PC-9 (cell line): ENCODE data around the gene ENTPD3. TPM values are rescaled to one million over a fixed set of nuclear protein-coding genes. Genes with fewer than 3 reads are reported as not detected.

Experiments used
- BruUV-seq: library from RNA; stranded (reverse); fragments of 400-500 nt; replicated peaks from 2 replicates; lab custom pipeline; 2021; lab: Mats Ljungman, UMichigan
- CTCF ChIA-PET: fragments of 300-600 bp; sonication (Branson Sonifier 250); formaldehyde crosslinking; loops from one replicate; lab custom pipeline; 2022; ENCODE audit warnings: antibody characterized with exemption; lab: Charles Lee
- POLR2A ChIA-PET: fragments of 300-600 bp; sonication (Branson Sonifier 250); formaldehyde crosslinking; loops from one replicate; lab custom pipeline; 2022; ENCODE audit warnings: antibody characterized with exemption; ENCODE audit not compliant: unreplicated experiment; lab: Charles Lee
- DNase-seq, 2 experiments: peaks; one replicate each; pipeline versions ENCODE4 v3.0.0 to v3.0.0-alpha.2; 2015 to 2022; ENCODE audit warnings: mixed read lengths in 1 of 2
- H2AFZ ChIP-seq: fragments of 200-600 bp; sonication (generic); 2 replicates; pipeline ENCODE4 v1.8.1; 2017; ENCODE audit warnings: antibody characterized with exemption
- H3F3A ChIP-seq: fragments of 200-600 bp; sonication (generic); 2 replicates; pipeline ENCODE4 v1.8.1; 2017; ENCODE audit warnings: antibody characterized with exemption, mild to moderate bottlenecking, low read depth; ENCODE audit not compliant: insufficient read depth
- H3K27ac ChIP-seq: fragments of 200-600 bp; sonication (generic); 2 replicates; pipeline ENCODE4 v1.6.1; 2016; ENCODE audit warnings: mixed run types
- H3K27me3 ChIP-seq: fragments of 200-600 bp; sonication (generic); 2 replicates; pipeline ENCODE4 v1.6.1; 2016; ENCODE audit warnings: low read depth, mixed run types; ENCODE audit not compliant: insufficient read depth
- H3K36me3 ChIP-seq: fragments of 200-600 bp; sonication (generic); 2 replicates; pipeline ENCODE4 v1.6.1; 2016; ENCODE audit warnings: low read depth, mixed run types
- H3K4me1 ChIP-seq: fragments of 200-600 bp; sonication (generic); replicated peaks from 2 replicates; pipeline ENCODE4 v1.6.1; 2016; ENCODE audit warnings: mixed run types; ENCODE audit not compliant: insufficient read depth
- H3K4me2 ChIP-seq: fragments of 200-600 bp; sonication (generic); 2 replicates; pipeline ENCODE4 v1.6.1; 2017; ENCODE audit warnings: mixed run types
- H3K4me3 ChIP-seq: fragments of 200-600 bp; sonication (generic); 2 replicates; pipeline ENCODE4 v1.6.1; 2016; ENCODE audit warnings: mixed run types
- H3K79me2 ChIP-seq: fragments of 200-600 bp; sonication (generic); 2 replicates; pipeline ENCODE4 v1.6.1; 2017; ENCODE audit warnings: low read depth, mixed run types
- H3K9me2 ChIP-seq: fragments of 200-600 bp; sonication (generic); 2 replicates; pipeline ENCODE4 v1.8.1; 2017; ENCODE audit warnings: mild to moderate bottlenecking; ENCODE audit not compliant: insufficient read depth
- H3K9me3 ChIP-seq: fragments of 200-600 bp; sonication (generic); 2 replicates; pipeline ENCODE4 v1.8.1; 2016; ENCODE audit warnings: low read depth; ENCODE audit not compliant: insufficient read depth
- H4K20me1 ChIP-seq: fragments of 200-600 bp; sonication (generic); 2 replicates; pipeline ENCODE4 v1.8.1; 2017; ENCODE audit not compliant: insufficient read depth
- EZH2 ChIP-seq: fragments of 200-600 bp; sonication (generic); IDR thresholded peaks from 2 replicates; pipeline ENCODE4 v1.8.0; 2017; ENCODE audit warnings: antibody characterized with exemption, low read depth
- intact Hi-C: fragments of 100-400 bp; cut with micrococcal nuclease; formaldehyde crosslinking; loops from one replicate; pipeline ENCODE4 v1.10.0; 2022; ENCODE audit not compliant: unreplicated experiment
- total RNA-seq: library from RNA; stranded (reverse); gene quantifications from 2 replicates; pipeline ENCODE4 v1.2.3, GENCODE V29; 2021
- TF ChIP-seq, protein P1 (sequence below): fragments of 200-600 bp; sonication (generic); conservative IDR thresholded peaks from 2 replicates; pipeline ENCODE4 v1.6.1; 2017; ENCODE audit warnings: mixed run types, antibody characterized with exemption, mild to moderate bottlenecking, moderate library complexity

ENTPD3 gene
- total RNA-seq, 1 experiment from 2014 or later = not detected

DNA sequence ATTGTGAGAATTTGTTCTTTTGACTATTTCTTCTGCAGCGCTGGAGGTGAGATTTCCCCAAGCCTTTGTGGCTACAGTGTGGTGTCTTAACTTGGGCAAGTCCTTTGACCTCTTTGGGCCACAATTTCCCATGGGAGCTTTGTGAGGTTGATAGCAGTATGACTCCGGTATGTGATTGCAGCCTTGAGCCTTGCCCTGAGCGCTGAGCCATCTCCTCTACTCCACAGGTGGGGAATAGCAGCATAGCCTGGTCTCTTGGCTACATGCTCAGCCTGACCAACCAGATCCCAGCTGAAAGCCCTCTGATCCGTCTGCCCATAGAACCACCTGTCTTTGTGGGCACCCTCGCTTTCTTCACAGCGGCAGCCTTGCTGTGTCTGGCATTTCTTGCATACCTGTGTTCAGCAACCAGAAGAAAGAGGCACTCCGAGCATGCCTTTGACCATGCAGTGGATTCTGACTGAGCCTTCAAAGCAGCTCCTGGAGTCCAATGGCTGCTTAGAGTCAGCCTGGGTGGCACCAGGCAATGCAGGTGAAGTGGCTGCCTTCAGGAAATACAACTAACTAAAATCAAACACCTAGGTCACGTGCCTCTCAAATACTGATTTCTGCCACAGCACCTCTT, 40.2 kb downstream of the ENTPD3 start:
- Histone ChIP-seq H3K9me3 (no peaks in the 10 kb centered on the region), H3K27ac (no peak overlapping the region), H3K27me3 (no peaks in the 10 kb centered on the region), H3F3A (no peaks in the 10 kb centered on the region), H3K4me2 (no peak overlapping the region), H3K4me3 (no peak overlapping the region), H3K79me2 (no peaks in the 10 kb centered on the region), H3K4me1 (no peaks in the 10 kb centered on the region), H3K9me2 (no peaks in the 10 kb centered on the region), H3K36me3 (no peaks in the 10 kb centered on the region), H4K20me1 (no peaks in the 10 kb centered on the region), H2AFZ (no peak overlapping the region)
- ChIA-PET POLR2A (no interaction called here), CTCF (no interaction called here)
- no peak for DNase-seq
- intact Hi-C loops = no loop called here
- TF ChIP-seq EZH2 = no peak
- TF ChIP-seq, protein P1, sequence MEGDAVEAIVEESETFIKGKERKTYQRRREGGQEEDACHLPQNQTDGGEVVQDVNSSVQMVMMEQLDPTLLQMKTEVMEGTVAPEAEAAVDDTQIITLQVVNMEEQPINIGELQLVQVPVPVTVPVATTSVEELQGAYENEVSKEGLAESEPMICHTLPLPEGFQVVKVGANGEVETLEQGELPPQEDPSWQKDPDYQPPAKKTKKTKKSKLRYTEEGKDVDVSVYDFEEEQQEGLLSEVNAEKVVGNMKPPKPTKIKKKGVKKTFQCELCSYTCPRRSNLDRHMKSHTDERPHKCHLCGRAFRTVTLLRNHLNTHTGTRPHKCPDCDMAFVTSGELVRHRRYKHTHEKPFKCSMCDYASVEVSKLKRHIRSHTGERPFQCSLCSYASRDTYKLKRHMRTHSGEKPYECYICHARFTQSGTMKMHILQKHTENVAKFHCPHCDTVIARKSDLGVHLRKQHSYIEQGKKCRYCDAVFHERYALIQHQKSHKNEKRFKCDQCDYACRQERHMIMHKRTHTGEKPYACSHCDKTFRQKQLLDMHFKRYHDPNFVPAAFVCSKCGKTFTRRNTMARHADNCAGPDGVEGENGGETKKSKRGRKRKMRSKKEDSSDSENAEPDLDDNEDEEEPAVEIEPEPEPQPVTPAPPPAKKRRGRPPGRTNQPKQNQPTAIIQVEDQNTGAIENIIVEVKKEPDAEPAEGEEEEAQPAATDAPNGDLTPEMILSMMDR = no peak
- no TSS peak for BruUV-seq

DNA sequence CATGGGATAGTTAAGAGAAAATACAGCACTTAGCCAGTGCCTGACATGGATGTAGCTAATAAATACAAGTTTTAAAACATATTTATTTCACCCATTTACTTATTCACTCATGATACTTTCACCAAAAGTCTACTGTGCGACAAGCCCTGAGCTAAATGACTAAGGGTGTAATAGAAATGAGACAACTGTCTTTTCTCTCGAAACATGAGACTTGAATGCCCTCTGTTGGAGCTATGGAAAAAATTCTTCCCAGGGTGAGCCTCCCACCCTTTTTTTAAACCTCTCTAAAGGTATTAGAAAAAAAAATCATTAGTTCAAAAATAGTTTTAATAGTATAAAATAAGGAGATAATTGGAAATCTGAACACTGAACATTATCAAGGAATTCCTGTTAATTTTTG, 45.8 kb downstream of the ENTPD3 start:
- H3K27me3 ChIP-seq = no peaks in the 10 kb centered on the region
- H4K20me1 ChIP-seq = no peaks in the 10 kb centered on the region
- no peak overlapping the region for H3K27ac ChIP-seq
- no peaks in the 10 kb centered on the region for H3K79me2 ChIP-seq
- H3K4me1 ChIP-seq = no peaks in the 10 kb centered on the region
- H3K4me2 ChIP-seq = no peak overlapping the region
- H3K9me2 ChIP-seq = no peaks in the 10 kb centered on the region
- H3F3A ChIP-seq = no peaks in the 10 kb centered on the region
- ChIA-PET POLR2A (no interaction called here), CTCF (interaction anchor here (0.7 kb wide), 1 partner anchor 1590 kb away, joined by 3 read pairs; no protein-coding TSS in a partner anchor)
- no peak for DNase-seq
- H3K36me3 ChIP-seq = no peaks in the 10 kb centered on the region
- H2AFZ ChIP-seq = no peak overlapping the region
- intact Hi-C loops = no loop called here
- H3K4me3 ChIP-seq = no peak overlapping the region
- H3K9me3 ChIP-seq = no peaks in the 10 kb centered on the region
- BruUV-seq = no TSS peak
- TF ChIP-seq, protein P1 = 0 out of 2 replicates have a peak, but pooled peaks have one; percentile 20
- TF ChIP-seq EZH2 = no peak

DNA sequence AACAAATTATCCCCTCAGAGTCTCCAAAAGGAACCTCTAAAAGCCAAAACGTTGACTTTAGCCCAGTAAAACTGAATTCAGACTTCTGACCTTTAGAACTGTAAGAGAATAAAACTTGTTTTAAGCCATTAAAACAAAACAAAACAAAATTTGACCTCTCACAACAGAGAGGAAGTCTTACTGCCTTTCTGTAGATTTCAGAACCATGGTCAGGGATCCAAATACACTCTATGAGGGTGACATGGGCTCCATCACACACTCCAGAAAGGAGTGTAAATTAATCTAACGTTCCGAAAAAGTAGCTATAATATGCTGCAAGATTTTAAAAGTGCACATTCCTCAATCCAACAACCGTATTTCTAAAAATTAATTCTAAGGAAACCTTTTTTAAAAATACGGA, 50.9 kb downstream of the ENTPD3 start:
- Histone ChIP-seq H3K9me3 (no peaks in the 10 kb centered on the region), H3K4me1 (no peaks in the 10 kb centered on the region), H2AFZ (no peak overlapping the region), H3K27me3 (no peaks in the 10 kb centered on the region), H3K27ac (no peak overlapping the region), H3K9me2 (no peaks in the 10 kb centered on the region), H3K4me2 (no peak overlapping the region), H3K4me3 (no peak overlapping the region), H3F3A (no peaks in the 10 kb centered on the region), H4K20me1 (no peaks in the 10 kb centered on the region), H3K79me2 (no peaks in the 10 kb centered on the region), H3K36me3 (no peaks in the 10 kb centered on the region)
- no TSS peak for BruUV-seq
- DNase-seq = no peak
- no peak for TF ChIP-seq EZH2
- TF ChIP-seq, protein P1 = no peak
- intact Hi-C loops = no loop called here
- POLR2A ChIA-PET = no interaction called here
- CTCF ChIA-PET = no interaction called here
